Liver (tissue), 3 donors: Measurements from ENCODE around the gene DIP2A.

Experiments
- CTCF ChIP-seq: fragments of 150-350 bp; IDR thresholded peaks from 2 replicates; pipeline ENCODE4 v1.5.1; 2017; ENCODE audit warnings: improper control_type of control experiment, low read depth, low read length; ENCODE audit not compliant: missing input control
- JUND ChIP-seq, 2 donors: IDR thresholded peaks; 2 replicates each; pipeline ENCODE4 v1.6.1; 2016; ENCODE audit warnings: antibody characterized with exemption in 2 of 2
- YY1 ChIP-seq: IDR thresholded peaks from 2 replicates; pipeline ENCODE4 v1.6.1; 2016; ENCODE audit warnings: antibody characterized with exemption, mild to moderate bottlenecking
- donor health status: healthy.
- donor health status: healthy.

GRCh38 chr21:46560568-46561444 lies 102.1 kb downstream of the DIP2A start:
- TF ChIP-seq YY1 (no peak), CTCF (no peak), JUND (IDR thresholded peaks at IDR 0.05) (no peak)
